IMR-90 (cell line): Measurements from ENCODE around the gene SPACA5B. TPM values are rescaled to one million over a fixed set of nuclear protein-coding genes. Genes with fewer than 3 reads are reported as not detected.

ENCODE experiments used
- ATAC-seq: fragments of 200-7000 bp; cut with Tn5 transposase; 2 replicates; pipeline ENCODE4 v1.9.1; 2020; ENCODE audit warnings: low read depth, mild to moderate bottlenecking, moderate library complexity
- BruUV-seq: library from RNA; stranded (reverse); fragments of 400-500 nt; replicated peaks from 2 replicates; lab custom pipeline; 2021; lab: Mats Ljungman, UMichigan
- CTCF ChIA-PET: fragments of 300-600 bp; formaldehyde crosslinking; extraction: SDS; loops from one replicate; lab custom pipeline; 2021; ENCODE audit warnings: antibody characterized with exemption; lab: Yijun Ruan, JAX
- POLR2A ChIA-PET: fragments of 300-600 bp; sonication (Branson Sonifier 250); formaldehyde crosslinking; loops from one replicate; lab custom pipeline; 2022; ENCODE audit warnings: antibody characterized with exemption; ENCODE audit not compliant: unreplicated experiment; lab: Charles Lee
- DNase-seq: peaks from one replicate; pipeline ENCODE4 v3.0.0; 2013
- H2AFZ ChIP-seq: replicated peaks from 2 replicates; pipeline ENCODE3; 2013; ENCODE audit warnings: low read length, mild to moderate bottlenecking; ENCODE audit not compliant: poor library complexity
- H2AK5ac ChIP-seq: 2 replicates; pipeline ENCODE4 v1.6.1; 2013; ENCODE audit warnings: low read depth, low read length, inconsistent platforms
- H2AK9ac ChIP-seq: replicated peaks from 2 replicates; pipeline ENCODE3; 2013; ENCODE audit warnings: mild to moderate bottlenecking, low read depth, low read length, moderate library complexity; ENCODE audit not compliant: poor library complexity
- H2BK120ac ChIP-seq: 2 replicates; pipeline ENCODE4 v1.6.1; 2013; ENCODE audit warnings: low read depth, low read length, inconsistent platforms
- H2BK15ac ChIP-seq: 3 replicates; pipeline ENCODE4 v1.6.1; 2013; ENCODE audit warnings: low read depth, low read length, inconsistent platforms
- H2BK20ac ChIP-seq: 2 replicates; pipeline ENCODE4 v1.6.1; 2013; ENCODE audit warnings: low read depth, mild to moderate bottlenecking, inconsistent platforms, low read length, moderate library complexity
- H2BK5ac ChIP-seq: 2 replicates; pipeline ENCODE4 v1.6.1; 2013; ENCODE audit warnings: mild to moderate bottlenecking, low read depth, low read length, inconsistent platforms; ENCODE audit not compliant: poor library complexity, severe bottlenecking
- H3K14ac ChIP-seq: replicated peaks from 2 replicates; pipeline ENCODE4 v1.6.1; 2013; ENCODE audit warnings: low read depth, low read length, inconsistent platforms
- H3K18ac ChIP-seq: 2 replicates; pipeline ENCODE4 v1.6.1; 2013; ENCODE audit warnings: low read depth, low read length, control low read depth
- H3K23ac ChIP-seq: 2 replicates; pipeline ENCODE4 v1.6.1; 2013; ENCODE audit warnings: low read depth, low read length, inconsistent platforms
- H3K27ac ChIP-seq: 2 replicates; pipeline ENCODE4 v1.5.1; 2013; ENCODE audit warnings: mild to moderate bottlenecking, control low read depth, low read length; ENCODE audit not compliant: insufficient read depth
- H3K27me3 ChIP-seq: 2 replicates; pipeline ENCODE4 v1.6.1; 2013; ENCODE audit warnings: low read length; ENCODE audit not compliant: control insufficient read depth, insufficient read depth
- H3K36me3 ChIP-seq: 2 replicates; pipeline ENCODE4 v1.6.1; 2013; ENCODE audit warnings: low read length, mixed read lengths; ENCODE audit not compliant: control insufficient read depth, insufficient read depth
- H3K4ac ChIP-seq: 2 replicates; pipeline ENCODE4 v1.6.1; 2013; ENCODE audit warnings: low read depth, low read length, inconsistent platforms
- H3K4me1 ChIP-seq: 2 replicates; pipeline ENCODE4 v1.6.1; 2013; ENCODE audit warnings: low read length, mixed read lengths; ENCODE audit not compliant: control insufficient read depth, insufficient read depth
- H3K4me2 ChIP-seq: 2 replicates; pipeline ENCODE4 v1.6.1; 2013; ENCODE audit warnings: low read depth, mild to moderate bottlenecking, control low read depth, low read length, moderate library complexity
- H3K4me3 ChIP-seq: 2 replicates; pipeline ENCODE4 v1.5.1; 2013; ENCODE audit warnings: low read depth, mild to moderate bottlenecking, control low read depth, low read length, moderate library complexity; ENCODE audit not compliant: insufficient read depth
- H3K56ac ChIP-seq: 2 replicates; pipeline ENCODE4 v1.6.1; 2013; ENCODE audit warnings: low read length, inconsistent platforms; ENCODE audit not compliant: insufficient read depth; ENCODE audit errors: extremely low read depth
- H3K79me1 ChIP-seq, 2 experiments: 2 replicates each; pipeline ENCODE4 v1.6.1; 2013; ENCODE audit warnings: low read length in 2 of 2, inconsistent platforms in 1 of 2, low read depth in 1 of 2
- H3K9ac ChIP-seq: 2 replicates; pipeline ENCODE4 v1.6.1; 2013; ENCODE audit warnings: low read depth, low read length, control low read depth
- H3K9me1 ChIP-seq: 2 replicates; pipeline ENCODE4 v1.6.1; 2013; ENCODE audit warnings: low read length, inconsistent platforms; ENCODE audit not compliant: insufficient read depth
- H3K9me3 ChIP-seq: 2 replicates; pipeline ENCODE4 v1.6.1; 2013; ENCODE audit warnings: low read length; ENCODE audit not compliant: control insufficient read depth, insufficient read depth
- H4K20me1 ChIP-seq: 2 replicates; pipeline ENCODE4 v1.6.1; 2013; ENCODE audit warnings: low read length, inconsistent platforms; ENCODE audit not compliant: insufficient read depth
- H4K5ac ChIP-seq: 2 replicates; pipeline ENCODE4 v1.6.1; 2013; ENCODE audit warnings: mild to moderate bottlenecking, low read depth, low read length, control low read depth
- H4K8ac ChIP-seq, 2 experiments: 2 replicates each; pipeline ENCODE4 v1.6.1; 2013; ENCODE audit warnings: low read depth in 2 of 2, low read length in 2 of 2, control low read depth in 1 of 2, inconsistent platforms in 1 of 2
- H4K91ac ChIP-seq: 2 replicates; pipeline ENCODE4 v1.6.1; 2013; ENCODE audit warnings: low read depth, low read length, inconsistent platforms; ENCODE audit not compliant: insufficient read depth
- BHLHE40 ChIP-seq: fragments of 150-350 bp; IDR thresholded peaks from 2 replicates; pipeline ENCODE4 v1.6.1; 2016; ENCODE audit warnings: mild to moderate bottlenecking, low read depth, low read length
- CEBPB ChIP-seq: IDR thresholded peaks from 2 replicates; pipeline ENCODE4 v1.6.1; 2012; ENCODE audit warnings: low read depth, low read length, improper control_type of control experiment
- CHD1 ChIP-seq: IDR thresholded peaks from 2 replicates; pipeline ENCODE4 v1.6.1; 2012; ENCODE audit warnings: low read depth, low read length, improper control_type of control experiment
- CTCF ChIP-seq: conservative IDR thresholded peaks from 2 replicates; pipeline ENCODE4 v1.5.1; 2012; ENCODE audit warnings: mild to moderate bottlenecking, low read depth, low read length, improper control_type of control experiment
- ELK1 ChIP-seq: fragments of 150-350 bp; IDR thresholded peaks from 2 replicates; pipeline ENCODE4 v1.6.1; 2016; ENCODE audit warnings: low read depth, mild to moderate bottlenecking, low read length, moderate library complexity, borderline replicate concordance
- FOS ChIP-seq: fragments of 150-350 bp; IDR thresholded peaks from 2 replicates; pipeline ENCODE4 v1.6.1; 2016; ENCODE audit warnings: low read depth, low read length
- MAFK ChIP-seq: IDR thresholded peaks from 2 replicates; pipeline ENCODE4 v1.6.1; 2012; ENCODE audit warnings: low read depth, low read length, improper control_type of control experiment
- MAZ ChIP-seq: IDR thresholded peaks from 2 replicates; pipeline ENCODE4 v1.6.1; 2012; ENCODE audit warnings: low read depth, mild to moderate bottlenecking, low read length, improper control_type of control experiment, moderate library complexity, borderline replicate concordance
- MXI1 ChIP-seq: IDR thresholded peaks from 2 replicates; pipeline ENCODE4 v1.6.1; 2012; ENCODE audit warnings: low read depth, mild to moderate bottlenecking, low read length, moderate library complexity, borderline replicate concordance
- NFE2L2 ChIP-seq: fragments of 150-350 bp; IDR thresholded peaks from 2 replicates; pipeline ENCODE4 v1.6.1; 2016; ENCODE audit warnings: low read depth, mild to moderate bottlenecking, low read length
- POLR2A ChIP-seq: IDR thresholded peaks from 2 replicates; pipeline ENCODE4 v1.6.1; 2012; ENCODE audit warnings: mild to moderate bottlenecking, low read depth, low read length
- RAD21 ChIP-seq: IDR thresholded peaks from 2 replicates; pipeline ENCODE4 v1.6.1; 2012; ENCODE audit warnings: low read length, improper control_type of control experiment
- RCOR1 ChIP-seq: IDR thresholded peaks from 2 replicates; pipeline ENCODE4 v1.6.1; 2012; ENCODE audit warnings: mild to moderate bottlenecking, low read length, improper control_type of control experiment; ENCODE audit not compliant: insufficient replicate concordance
- RFX5 ChIP-seq: IDR thresholded peaks from 2 replicates; pipeline ENCODE4 v1.8.0; 2012; ENCODE audit warnings: low read depth, mild to moderate bottlenecking, low read length, moderate library complexity
- SMC3 ChIP-seq: fragments of 150-350 bp; IDR thresholded peaks from 2 replicates; pipeline ENCODE4 v1.6.1; 2016; ENCODE audit warnings: low read depth, mild to moderate bottlenecking, antibody characterized with exemption, low read length, moderate library complexity
- USF2 ChIP-seq: fragments of 150-350 bp; IDR thresholded peaks from 2 replicates; pipeline ENCODE4 v1.6.1; 2017; ENCODE audit warnings: mild to moderate bottlenecking, antibody characterized with exemption, low read length, low read depth
- WGBS, 2 experiments: methylation state at CpG; one replicate each; pipeline versions ENCODE4 v1.1.5 to v1.1.7; 2013; ENCODE audit warnings: missing lambda C conversion rate in 2 of 2; ENCODE audit not compliant: insufficient read length in 1 of 2; ENCODE audit errors: extremely low coverage in 2 of 2; 5-methylcytosine and 5-hydroxymethylcytosine counted together
- dilution Hi-C: fragments of 300-500 bp; cut with HindIII; formaldehyde crosslinking; loops from one replicate; pipeline ENCODE4 v1.14.3; 2018; ENCODE audit warnings: low sequenced_read_pairs; ENCODE audit not compliant: unreplicated experiment
- in situ Hi-C: fragments of 300-500 bp; cut with MboI; formaldehyde crosslinking; loops from 3 replicates; pipeline ENCODE4 v1.14.3; 2019; ENCODE audit warnings: low sequenced_read_pairs, inconsistent platforms, mixed read lengths
- intact Hi-C: fragments of 100-400 bp; cut with micrococcal nuclease; formaldehyde crosslinking; loops from 2 replicates; pipeline ENCODE4 v1.10.0; 2022
- polyA plus RNA-seq, 3 experiments: library from polyadenylated mRNA; depleted of rRNA; stranded (reverse); fragments of >200 nt; gene quantifications; 2 replicates each; pipeline ENCODE4 v1.2.3, GENCODE V29; 2012; ENCODE audit warnings: low replicate concordance in 1 of 3
- total RNA-seq: library from RNA; depleted of rRNA; stranded (reverse); fragments of >200 nt; gene quantifications from 2 replicates; pipeline ENCODE4 v1.2.3, GENCODE V29; 2012

Gene SPACA5B
- total and polyA plus RNA-seq, 2 of the 4 experiments (the other 2 are of a cell fraction) = not detected

GRCh38 chrX:48153769-48154168 is 23.3 kb downstream of the SPACA5B start:
- Histone ChIP-seq H3K4ac (no peak overlapping the region), H3K4me2 (no peak overlapping the region), H3K56ac (no peak overlapping the region), H2AK5ac (no peak overlapping the region), H3K9ac (no peak overlapping the region), H3K23ac (no peak overlapping the region), H3K27ac (no peak overlapping the region), H2AFZ (no peak overlapping the region), H3K9me1 (no peaks in the 10 kb centered on the region), H2BK5ac (no peak overlapping the region), H4K91ac (no peak overlapping the region), H2BK120ac (no peak overlapping the region), H2BK20ac (no peak overlapping the region), H3K9me3 (no peaks in the 10 kb centered on the region), H2BK15ac (no peak overlapping the region), H2AK9ac (no peak overlapping the region), H3K79me1 (no peaks in the 10 kb centered on the region), H4K8ac (no peak overlapping the region), H3K18ac (no peak overlapping the region), H4K20me1 (no peaks in the 10 kb centered on the region), H3K4me3 (no peak overlapping the region), H3K14ac (no peak overlapping the region), H4K5ac (no peak overlapping the region), H3K36me3 (no peaks in the 10 kb centered on the region), H3K4me1 (no peaks in the 10 kb centered on the region), H3K27me3 (no peaks in the 10 kb centered on the region)
- intact Hi-C loops (no loop called here), in situ Hi-C loops (no loop called here), dilution Hi-C loops (no loop called here)
- 85% methylated on average over 4 of the region's 10 CpGs; no CpG with 5 or more reads in 1 of the 2 experiments for WGBS, 2 experiments
- DNase-seq (no peak), ATAC-seq (no peak)
- TF ChIP-seq BHLHE40 (no peak), MAFK (no peak), RCOR1 (no peak), RFX5 (no peak), POLR2A (no peak), ELK1 (no peak), CEBPB (no peak), USF2 (no peak), CTCF (no peak), CHD1 (no peak), NFE2L2 (no peak), RAD21 (no peak), SMC3 (no peak), MXI1 (no peak), FOS (no peak), MAZ (no peak)
- CTCF ChIA-PET = no interaction called here
- BruUV-seq = no TSS peak
- POLR2A ChIA-PET = no interaction called here
